CD4-positive, alpha-beta T cell (primary cell): ENCODE measurements around the gene TSPAN7. TPM values are rescaled to one million over a fixed set of nuclear protein-coding genes. Genes with fewer than 3 reads are reported as not detected.

Experiments
- ATAC-seq: fragments of 200-7000 bp; cut with Tn5 transposase; one replicate; pipeline ENCODE4 v1.10.0; 2022; ENCODE audit warnings: mild to moderate bottlenecking; ENCODE audit not compliant: poor library complexity
- CTCF ChIA-PET: fragments of 350-600 bp; sonication (Branson Sonifier 250); formaldehyde crosslinking; loops from one replicate; lab custom pipeline; 2021; ENCODE audit warnings: antibody characterized with exemption, inconsistent platforms; lab: Charles Lee
- POLR2A ChIA-PET: fragments of 350-600 bp; sonication (Branson Sonifier 250); formaldehyde crosslinking; loops from one replicate; lab custom pipeline; 2021; ENCODE audit warnings: antibody characterized with exemption, inconsistent platforms; lab: Charles Lee
- DNase-seq, 14 experiments: peaks; one replicate each; pipeline ENCODE4 v3.0.0-alpha.2; 2013 to 2020; ENCODE audit warnings: mixed read lengths in 2 of 14
- H3K27ac ChIP-seq, 2 donors: one replicate each; pipeline versions ENCODE4 v1.5.1 to v1.7.0; 2013; ENCODE audit warnings: low read length in 2 of 2, low read depth in 1 of 2, mild to moderate bottlenecking in 1 of 2
- H3K27me3 ChIP-seq, 2 experiments: 1 replicate in 1 of 2; 2 replicates in 1 of 2; pipeline versions ENCODE4 v1.6.1 to v1.7.0; 2013; ENCODE audit warnings: low read length in 2 of 2, control low read depth in 1 of 2, mild to moderate bottlenecking in 1 of 2, moderate library complexity in 1 of 2; ENCODE audit not compliant: insufficient read depth in 2 of 2, control insufficient read depth in 1 of 2
- H3K36me3 ChIP-seq: one replicate; pipeline ENCODE4 v1.6.1; 2013; ENCODE audit warnings: low read length, control low read depth; ENCODE audit not compliant: insufficient read depth
- H3K4me1 ChIP-seq: one replicate; pipeline ENCODE4 v1.6.1; 2013; ENCODE audit warnings: low read length, control low read depth; ENCODE audit not compliant: insufficient read depth
- H3K4me3 ChIP-seq: one replicate; pipeline ENCODE4 v1.5.1; 2013; ENCODE audit warnings: mild to moderate bottlenecking, low read length, moderate library complexity
- H3K9me3 ChIP-seq, 2 experiments: 1 replicate in 1 of 2; 2 replicates in 1 of 2; pipeline versions ENCODE4 v1.6.1 to v1.7.0; 2013; ENCODE audit warnings: low read length in 2 of 2, mild to moderate bottlenecking in 2 of 2, control low read depth in 1 of 2, moderate library complexity in 1 of 2; ENCODE audit not compliant: control insufficient read depth in 1 of 2, insufficient read depth in 1 of 2
- H3K27ac Mint-ChIP-seq: one replicate; pipeline ENCODE4 v1.8.0; 2020; ENCODE audit warnings: mixed read lengths
- H3K27me3 Mint-ChIP-seq: one replicate; pipeline ENCODE4 v1.8.0; 2021; ENCODE audit warnings: mixed read lengths
- H3K36me3 Mint-ChIP-seq: one replicate; pipeline ENCODE4 v1.8.0; 2021; ENCODE audit warnings: low read depth, mixed read lengths
- H3K4me1 Mint-ChIP-seq: one replicate; pipeline ENCODE4 v1.8.0; 2021; ENCODE audit warnings: low read depth, mixed read lengths
- H3K4me3 Mint-ChIP-seq: one replicate; pipeline ENCODE4 v1.8.0; 2020; ENCODE audit warnings: mild to moderate bottlenecking, mixed read lengths
- H3K9me3 Mint-ChIP-seq: one replicate; pipeline ENCODE4 v1.8.0; 2020; ENCODE audit warnings: mixed read lengths
- intact Hi-C, 2 experiments: fragments of 100-400 bp; cut with DNase I in 1 of 2; cut with micrococcal nuclease in 1 of 2; formaldehyde crosslinking; loops; one replicate each; pipeline versions ENCODE4 v1.15.1 to v1.9.0; 2023 to 2025; cut with DNase I, micrococcal nuclease
- total RNA-seq, 174 experiments: library from RNA in 2 of 174; stranded (reverse) in 2 of 174; gene quantifications; one replicate each; pipeline ENCODE4 v1.2.3 and lab custom pipeline; 2021 to 2026
- TF ChIP-seq, protein P1 (sequence below): fragments of 200-600 bp; IDR thresholded peaks from one replicate; pipeline ENCODE4 v1.8.0; 2022; ENCODE audit warnings: antibody characterized with exemption, mild to moderate bottlenecking

Gene TSPAN7
- total RNA-seq, 2 experiments from 2014 or later: 0.36 TPM; not detected in 1

DNA sequence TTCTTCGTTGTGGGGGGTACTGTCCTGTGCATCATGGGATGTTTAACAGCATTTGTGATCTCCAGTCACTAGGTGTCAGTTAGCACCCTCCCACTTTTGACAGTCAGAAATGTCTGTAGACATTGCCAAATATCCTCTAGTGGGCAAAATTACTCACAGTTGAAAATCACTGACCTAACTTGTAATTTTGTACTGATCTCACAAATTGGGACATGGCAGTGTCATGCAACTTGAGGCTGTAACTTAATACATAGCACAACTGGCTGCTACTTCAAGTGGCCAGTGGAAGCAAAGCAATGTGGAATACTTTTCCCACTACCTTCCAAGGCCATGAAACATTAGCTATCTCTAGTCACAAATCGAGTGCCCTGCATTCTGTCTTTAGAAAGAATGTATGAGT, 23.2 kb upstream of the TSPAN7 start:
- H3K9me3 Mint-ChIP-seq: no peaks in the 10 kb centered on the region
- no peaks in the 10 kb centered on the region for H3K9me3 ChIP-seq
- H3K4me1 Mint-ChIP-seq: no peaks in the 10 kb centered on the region
- H3K36me3 Mint-ChIP-seq: no peaks in the 10 kb centered on the region
- TF ChIP-seq, protein P1, sequence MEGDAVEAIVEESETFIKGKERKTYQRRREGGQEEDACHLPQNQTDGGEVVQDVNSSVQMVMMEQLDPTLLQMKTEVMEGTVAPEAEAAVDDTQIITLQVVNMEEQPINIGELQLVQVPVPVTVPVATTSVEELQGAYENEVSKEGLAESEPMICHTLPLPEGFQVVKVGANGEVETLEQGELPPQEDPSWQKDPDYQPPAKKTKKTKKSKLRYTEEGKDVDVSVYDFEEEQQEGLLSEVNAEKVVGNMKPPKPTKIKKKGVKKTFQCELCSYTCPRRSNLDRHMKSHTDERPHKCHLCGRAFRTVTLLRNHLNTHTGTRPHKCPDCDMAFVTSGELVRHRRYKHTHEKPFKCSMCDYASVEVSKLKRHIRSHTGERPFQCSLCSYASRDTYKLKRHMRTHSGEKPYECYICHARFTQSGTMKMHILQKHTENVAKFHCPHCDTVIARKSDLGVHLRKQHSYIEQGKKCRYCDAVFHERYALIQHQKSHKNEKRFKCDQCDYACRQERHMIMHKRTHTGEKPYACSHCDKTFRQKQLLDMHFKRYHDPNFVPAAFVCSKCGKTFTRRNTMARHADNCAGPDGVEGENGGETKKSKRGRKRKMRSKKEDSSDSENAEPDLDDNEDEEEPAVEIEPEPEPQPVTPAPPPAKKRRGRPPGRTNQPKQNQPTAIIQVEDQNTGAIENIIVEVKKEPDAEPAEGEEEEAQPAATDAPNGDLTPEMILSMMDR: no peak
- DNase-seq (no peak), ATAC-seq (no peak)
- H3K36me3 ChIP-seq: no peaks in the 10 kb centered on the region
- intact Hi-C loops: no loop called here
- H3K27me3 ChIP-seq: no peaks in the 10 kb centered on the region
- no peak overlapping the region for H3K4me3 Mint-ChIP-seq
- POLR2A ChIA-PET: no interaction called here
- no peak overlapping the region for H3K27ac ChIP-seq
- no peak overlapping the region for H3K4me3 ChIP-seq
- no peak overlapping the region for H3K27ac Mint-ChIP-seq
- CTCF ChIA-PET: no interaction called here
- no peaks in the 10 kb centered on the region for H3K27me3 Mint-ChIP-seq
- H3K4me1 ChIP-seq: no peaks in the 10 kb centered on the region

DNA sequence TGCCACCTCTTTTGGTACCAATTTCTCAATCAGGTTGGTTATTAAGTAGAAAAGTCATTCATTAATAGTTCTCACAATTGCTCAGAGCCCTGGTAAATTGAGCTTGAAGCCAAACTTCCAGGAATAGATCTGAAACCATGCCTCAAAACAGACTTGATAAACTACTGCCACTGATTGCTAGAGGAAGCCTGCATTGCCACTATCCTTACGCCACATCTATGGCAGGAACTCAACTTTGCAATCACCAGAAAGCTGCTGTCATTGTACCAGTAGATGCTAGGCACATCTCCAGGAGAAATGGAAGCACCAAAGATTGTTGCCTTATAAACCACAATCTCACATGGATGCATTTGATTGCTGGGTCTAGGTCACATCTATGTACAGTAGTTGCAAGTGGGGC, 21.6 kb upstream of the TSPAN7 start:
- no peaks in the 10 kb centered on the region for H3K36me3 ChIP-seq
- H3K27ac Mint-ChIP-seq: no peak overlapping the region
- intact Hi-C loops: no loop called here
- H3K27me3 ChIP-seq: no peaks in the 10 kb centered on the region
- ATAC-seq (no peak), DNase-seq (no peak)
- TF ChIP-seq, protein P1: no peak
- CTCF ChIA-PET: no interaction called here
- H3K4me3 ChIP-seq: no peak overlapping the region
- H3K27me3 Mint-ChIP-seq: no peaks in the 10 kb centered on the region
- H3K27ac ChIP-seq: no peak overlapping the region
- POLR2A ChIA-PET: no interaction called here
- H3K4me1 ChIP-seq: no peaks in the 10 kb centered on the region
- H3K4me1 Mint-ChIP-seq: no peaks in the 10 kb centered on the region
- H3K36me3 Mint-ChIP-seq: no peaks in the 10 kb centered on the region
- H3K9me3 Mint-ChIP-seq: no peaks in the 10 kb centered on the region
- H3K4me3 Mint-ChIP-seq: no peak overlapping the region
- H3K9me3 ChIP-seq: no peaks in the 10 kb centered on the region

DNA sequence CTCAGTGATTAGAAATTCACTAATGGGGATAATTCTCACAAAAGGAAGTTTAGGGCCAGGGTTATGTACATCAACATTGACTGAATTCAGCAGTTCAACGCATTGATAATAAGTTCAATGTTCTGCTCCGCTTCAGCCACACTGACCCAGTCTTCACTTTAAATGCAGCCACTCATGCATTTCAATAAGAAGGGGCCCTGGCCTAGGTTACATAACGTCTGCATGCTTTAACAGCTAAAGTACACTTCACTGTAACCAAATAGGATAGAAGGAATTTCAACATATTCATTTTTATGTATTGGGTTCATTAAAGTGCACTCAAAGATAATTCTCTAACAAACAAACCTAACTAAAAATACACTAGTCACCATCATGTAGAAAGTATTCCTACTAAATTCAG, 12.8 kb upstream of the TSPAN7 start:
- H3K36me3 Mint-ChIP-seq: no peaks in the 10 kb centered on the region
- no peaks in the 10 kb centered on the region for H3K9me3 ChIP-seq
- no peak overlapping the region for H3K27ac Mint-ChIP-seq
- TF ChIP-seq, protein P1: no peak
- H3K4me1 ChIP-seq: no peaks in the 10 kb centered on the region
- no peaks in the 10 kb centered on the region for H3K4me1 Mint-ChIP-seq
- ChIA-PET POLR2A (no interaction called here), CTCF (no interaction called here)
- no peak overlapping the region for H3K4me3 ChIP-seq
- DNase-seq (no peak), ATAC-seq (no peak)
- H3K4me3 Mint-ChIP-seq: no peak overlapping the region
- H3K27me3 Mint-ChIP-seq: no peaks in the 10 kb centered on the region
- H3K9me3 Mint-ChIP-seq: no peaks in the 10 kb centered on the region
- H3K36me3 ChIP-seq: no peaks in the 10 kb centered on the region
- peaks cover 0 to 2% of the 10 kb centered on the region in 2 experiments for H3K27me3 ChIP-seq
- intact Hi-C loops: no loop called here
- H3K27ac ChIP-seq: no peak overlapping the region
